CD4-positive, CD25-positive, alpha-beta regulatory T cell (primary cell): Measurements from ENCODE around the gene CDK9. TPM values are rescaled to one million over a fixed set of nuclear protein-coding genes. Genes with fewer than 3 reads are reported as not detected.

Experiments
- ATAC-seq, 2 donors: fragments of 150-1000 bp; cut with Tn5 transposase; one replicate each; pipeline ENCODE4 v1.10.0; 2021; ENCODE audit warnings: low read depth in 2 of 2, moderate number of reproducible peaks in 2 of 2, moderate library complexity in 1 of 2
- DNase-seq, 3 donors: peaks; one replicate each; pipeline versions ENCODE4 v3.0.0 to v3.0.0-alpha.2; 2012 to 2022; ENCODE audit warnings: mixed read lengths in 1 of 3
- H3K27ac ChIP-seq: one replicate; pipeline ENCODE4 v1.7.0; 2013; ENCODE audit warnings: mild to moderate bottlenecking, low read length; ENCODE audit not compliant: insufficient read depth, poor library complexity, severe bottlenecking
- H3K27me3 ChIP-seq: one replicate; pipeline ENCODE4 v1.7.0; 2013; ENCODE audit warnings: low read length; ENCODE audit not compliant: control insufficient read depth, insufficient read depth
- H3K36me3 ChIP-seq: one replicate; pipeline ENCODE4 v1.7.0; 2013; ENCODE audit warnings: mild to moderate bottlenecking, low read length, moderate library complexity; ENCODE audit not compliant: control insufficient read depth, insufficient read depth
- H3K4me1 ChIP-seq: 2 replicates; pipeline ENCODE4 v1.7.0; 2013; ENCODE audit warnings: mild to moderate bottlenecking, low read length; ENCODE audit not compliant: insufficient read depth, control insufficient read depth, poor library complexity, severe bottlenecking
- H3K4me3 ChIP-seq: one replicate; pipeline ENCODE4 v1.7.0; 2013; ENCODE audit warnings: low read depth, mild to moderate bottlenecking, low read length, moderate library complexity
- H3K9me3 ChIP-seq, 2 experiments: 1 replicate in 1 of 2; 2 replicates in 1 of 2; pipeline ENCODE4 v1.7.0; 2013; ENCODE audit warnings: low read length in 2 of 2, mild to moderate bottlenecking in 1 of 2, moderate library complexity in 1 of 2; ENCODE audit not compliant: control insufficient read depth in 2 of 2
- H3K27ac Mint-ChIP-seq, 3 donors: one replicate each; pipeline ENCODE4 v1.8.0; 2020 to 2022; ENCODE audit warnings: mild to moderate bottlenecking in 3 of 3, mixed read lengths in 3 of 3, moderate library complexity in 2 of 3
- H3K27me3 Mint-ChIP-seq: one replicate; pipeline ENCODE4 v1.8.0; 2022; ENCODE audit warnings: mild to moderate bottlenecking, mixed read lengths
- H3K36me3 Mint-ChIP-seq: one replicate; pipeline ENCODE4 v1.8.0; 2020; ENCODE audit warnings: mixed read lengths
- H3K4me1 Mint-ChIP-seq, 4 donors: one replicate each; pipeline ENCODE4 v1.8.0; 2020 to 2022; ENCODE audit warnings: mixed read lengths in 4 of 4, mild to moderate bottlenecking in 1 of 4
- H3K4me3 Mint-ChIP-seq, 4 donors: one replicate each; pipeline ENCODE4 v1.8.0; 2020 to 2022; ENCODE audit warnings: mild to moderate bottlenecking in 4 of 4, mixed read lengths in 4 of 4, moderate library complexity in 3 of 4
- H3K9me3 Mint-ChIP-seq, 7 donors: one replicate each; pipeline ENCODE4 v1.8.0; 2020 to 2022; ENCODE audit warnings: mixed read lengths in 7 of 7, mild to moderate bottlenecking in 3 of 7, moderate library complexity in 2 of 7
- polyA plus RNA-seq, 4 donors: library from polyadenylated mRNA; unstranded; fragments of 300-500 nt; fragmentation: Illumina TruSeq; gene quantifications; one replicate each; pipeline ENCODE4 v1.2.3, GENCODE V29; 2021
- total RNA-seq: library from RNA; stranded (reverse); gene quantifications from one replicate; pipeline ENCODE4 v1.2.3, GENCODE V29; 2022

The CDK9 gene
- total and polyA plus RNA-seq, 5 donors from 2014 or later = 43.3 to 89.3 (median 55.5) TPM

DNA sequence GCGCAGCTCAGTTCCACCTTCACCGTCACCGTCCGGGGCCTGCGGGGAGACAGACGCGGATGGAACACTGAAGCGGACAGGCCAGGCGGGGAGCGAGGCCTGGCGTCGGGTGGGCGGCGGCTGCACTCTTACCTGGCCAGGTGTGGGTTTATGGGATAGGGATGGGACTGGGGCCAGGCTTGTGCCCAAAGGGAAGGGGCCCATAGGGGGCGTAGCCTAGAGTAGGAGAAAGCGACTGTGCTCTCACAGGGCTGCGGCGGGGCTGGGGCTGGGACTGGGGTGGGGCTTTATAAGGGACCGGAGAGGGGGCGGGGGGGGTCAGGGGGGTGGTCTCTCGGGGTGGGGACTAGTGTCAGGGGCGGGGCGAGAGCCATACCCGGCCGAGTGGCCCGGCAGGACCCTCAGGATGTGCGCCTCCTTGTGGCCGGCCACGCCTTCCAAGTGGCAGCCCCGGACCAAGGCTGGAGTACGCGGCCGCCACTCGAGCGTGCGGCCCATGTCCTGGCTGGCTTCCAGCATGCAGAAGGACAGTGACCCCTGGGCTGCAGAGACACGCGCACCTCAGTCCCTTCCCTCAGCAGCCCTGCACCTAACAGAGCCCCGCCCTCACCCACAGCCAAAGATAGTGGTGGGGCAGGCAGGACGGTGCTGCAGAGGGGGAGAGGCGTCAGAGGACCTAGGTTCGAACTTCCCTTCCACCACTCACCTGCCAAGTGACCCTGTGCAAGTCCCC is 39.7 kb downstream of the CDK9 start:
- Mint-ChIP-seq H3K27me3 (peaks cover 5% of the 10 kb centered on the region), H3K4me1 (no peaks in the 10 kb centered on the region), H3K4me3 (no peak overlapping the region), H3K36me3 (no peaks in the 10 kb centered on the region), H3K27ac (peak overlapping the region in 1 of 3 donors; percentile 21), H3K9me3 (no peaks in the 10 kb centered on the region)
- DNase-seq = no peak
- ATAC-seq = no peak
- no peaks in the 10 kb centered on the region for H3K36me3 ChIP-seq
- no peak overlapping the region for H3K4me3 ChIP-seq
- H3K27me3 ChIP-seq = no peaks in the 10 kb centered on the region
- no peaks in the 10 kb centered on the region for H3K9me3 ChIP-seq
- H3K4me1 ChIP-seq = no peaks in the 10 kb centered on the region
- no peak overlapping the region for H3K27ac ChIP-seq

DNA sequence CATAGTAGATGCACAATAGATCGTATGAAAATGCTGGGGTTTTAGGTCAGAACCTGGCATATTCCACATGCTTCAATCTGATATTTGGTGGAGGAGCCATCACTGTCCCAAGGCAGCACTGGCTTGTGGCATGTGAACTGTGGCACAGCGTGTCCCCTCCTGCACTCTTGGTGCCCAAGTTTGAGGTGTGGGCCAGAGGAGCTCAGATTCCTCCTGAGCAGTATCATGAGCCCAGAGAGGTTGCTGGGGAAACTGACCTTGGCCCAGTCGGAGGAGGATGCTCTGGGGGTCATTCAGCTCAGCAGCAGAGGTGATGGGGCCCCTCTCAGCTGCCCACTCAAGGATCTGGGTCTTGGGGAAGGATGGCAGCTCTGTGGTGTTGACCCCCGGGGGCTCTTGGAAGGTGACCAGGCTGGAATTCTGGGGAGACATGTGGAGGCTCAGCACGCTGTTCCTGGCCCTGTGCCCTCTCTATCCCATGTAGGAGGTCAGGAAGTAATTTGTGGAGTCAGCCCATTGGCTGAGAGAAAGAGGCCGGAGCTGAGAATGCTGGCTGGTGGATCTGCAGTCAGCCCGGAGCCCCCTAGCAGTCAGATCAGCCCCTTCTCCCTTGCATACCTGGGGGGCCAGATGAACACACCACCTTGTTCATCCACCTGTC is 40.5 kb downstream of the CDK9 start:
- peak overlapping the region in 1 of 3 donors; percentile 51 for H3K27ac Mint-ChIP-seq
- peaks cover 5% of the 10 kb centered on the region for H3K27me3 Mint-ChIP-seq
- no peaks in the 10 kb centered on the region for H3K36me3 Mint-ChIP-seq

GRCh38 chr9:127828262-127829031 is 42.6 kb downstream of the CDK9 start:
- Mint-ChIP-seq H3K4me1 (peaks cover 0 to 4% (median 3%) of the 10 kb centered on the region in 4 donors), H3K4me3 (peak overlapping the region in 1 of 4 donors; percentile 73), H3K27ac (no peak overlapping the region), H3K36me3 (no peaks in the 10 kb centered on the region), H3K27me3 (peaks cover 5% of the 10 kb centered on the region), H3K9me3 (no peaks in the 10 kb centered on the region)
- Histone ChIP-seq H3K27me3 (no peaks in the 10 kb centered on the region), H3K36me3 (no peaks in the 10 kb centered on the region), H3K9me3 (no peaks in the 10 kb centered on the region), H3K27ac (no peak overlapping the region), H3K4me1 (no peaks in the 10 kb centered on the region), H3K4me3 (no peak overlapping the region)
- ATAC-seq (no peak), DNase-seq (no peak)

More for the DNA sequence above, 40.5 kb downstream of the CDK9 start:
- Histone ChIP-seq H3K36me3 (no peaks in the 10 kb centered on the region), H3K4me3 (no peak overlapping the region), H3K4me1 (no peaks in the 10 kb centered on the region), H3K27me3 (no peaks in the 10 kb centered on the region), H3K27ac (no peak overlapping the region), H3K9me3 (no peaks in the 10 kb centered on the region)
- H3K4me1 Mint-ChIP-seq = peaks cover 0 to 4% (median 0%) of the 10 kb centered on the region in 4 donors
- DNase-seq = no peak
- H3K9me3 Mint-ChIP-seq = no peaks in the 10 kb centered on the region
- H3K4me3 Mint-ChIP-seq = no peak overlapping the region
- ATAC-seq = no peak

GRCh38 chr9:127829205-127829906 is 43.5 kb downstream of the CDK9 start:
- H3K9me3 ChIP-seq = no peaks in the 10 kb centered on the region
- ATAC-seq = no peak
- H3K4me1 Mint-ChIP-seq = peaks cover 0 to 7% (median 3%) of the 10 kb centered on the region in 4 donors
- no peaks in the 10 kb centered on the region for H3K9me3 Mint-ChIP-seq
- no peak for DNase-seq
- no peaks in the 10 kb centered on the region for H3K27me3 ChIP-seq
- H3K4me3 ChIP-seq = no peak overlapping the region
- H3K27ac ChIP-seq = no peak overlapping the region
- H3K27me3 Mint-ChIP-seq = peaks cover 5% of the 10 kb centered on the region
- H3K4me1 ChIP-seq = no peaks in the 10 kb centered on the region
- H3K4me3 Mint-ChIP-seq = peak overlapping the region in 1 of 4 donors; percentile 73
- H3K36me3 ChIP-seq = no peaks in the 10 kb centered on the region
- H3K36me3 Mint-ChIP-seq = no peaks in the 10 kb centered on the region
- H3K27ac Mint-ChIP-seq = no peak overlapping the region

GRCh38 chr9:127832248-127832647 is 46.4 kb downstream of the CDK9 start:
- DNase-seq (no peak), ATAC-seq (peak in 1 of 2 donors; percentile 36)
- H3K36me3 Mint-ChIP-seq = no peaks in the 10 kb centered on the region
- no peaks in the 10 kb centered on the region for H3K27me3 ChIP-seq
- no peak overlapping the region for H3K4me3 ChIP-seq
- peaks cover 0 to 7% (median 3%) of the 10 kb centered on the region in 4 donors for H3K4me1 Mint-ChIP-seq
- H3K9me3 ChIP-seq = no peaks in the 10 kb centered on the region
- no peaks in the 10 kb centered on the region for H3K4me1 ChIP-seq
- no peak overlapping the region for H3K4me3 Mint-ChIP-seq
- no peaks in the 10 kb centered on the region for H3K9me3 Mint-ChIP-seq
- no peak overlapping the region for H3K27ac ChIP-seq
- no peaks in the 10 kb centered on the region for H3K36me3 ChIP-seq
- peaks cover 5% of the 10 kb centered on the region for H3K27me3 Mint-ChIP-seq
- no peak overlapping the region for H3K27ac Mint-ChIP-seq

DNA sequence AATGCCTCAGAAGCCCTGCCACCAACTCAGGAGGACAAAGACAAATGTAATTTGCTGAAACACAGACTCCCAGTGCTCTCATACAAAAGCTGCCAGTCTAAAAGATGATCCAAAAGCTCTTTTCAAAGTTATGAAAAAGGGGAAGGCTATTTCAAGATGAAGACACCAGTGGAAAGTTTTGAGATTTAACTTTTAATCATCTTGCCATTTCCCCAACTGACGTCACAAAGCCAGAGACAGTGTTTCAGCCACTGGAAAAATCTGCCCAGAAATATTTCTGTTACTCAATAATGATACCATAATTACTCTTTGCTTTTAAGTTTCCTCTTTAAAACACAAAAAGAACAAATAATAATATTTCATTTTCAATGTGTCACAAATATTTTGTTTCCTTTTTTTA is 47.7 kb downstream of the CDK9 start:
- ATAC-seq (no peak), DNase-seq (no peak)
- Mint-ChIP-seq H3K9me3 (no peaks in the 10 kb centered on the region), H3K4me3 (no peak overlapping the region), H3K27me3 (peaks cover 10% of the 10 kb centered on the region), H3K27ac (peak overlapping the region in 1 of 3 donors; percentile 29), H3K4me1 (peaks cover 0 to 7% (median 3%) of the 10 kb centered on the region in 4 donors), H3K36me3 (no peaks in the 10 kb centered on the region)
- Histone ChIP-seq H3K27me3 (no peaks in the 10 kb centered on the region), H3K36me3 (no peaks in the 10 kb centered on the region), H3K4me3 (no peak overlapping the region), H3K9me3 (no peaks in the 10 kb centered on the region), H3K4me1 (no peaks in the 10 kb centered on the region), H3K27ac (no peak overlapping the region)

DNA sequence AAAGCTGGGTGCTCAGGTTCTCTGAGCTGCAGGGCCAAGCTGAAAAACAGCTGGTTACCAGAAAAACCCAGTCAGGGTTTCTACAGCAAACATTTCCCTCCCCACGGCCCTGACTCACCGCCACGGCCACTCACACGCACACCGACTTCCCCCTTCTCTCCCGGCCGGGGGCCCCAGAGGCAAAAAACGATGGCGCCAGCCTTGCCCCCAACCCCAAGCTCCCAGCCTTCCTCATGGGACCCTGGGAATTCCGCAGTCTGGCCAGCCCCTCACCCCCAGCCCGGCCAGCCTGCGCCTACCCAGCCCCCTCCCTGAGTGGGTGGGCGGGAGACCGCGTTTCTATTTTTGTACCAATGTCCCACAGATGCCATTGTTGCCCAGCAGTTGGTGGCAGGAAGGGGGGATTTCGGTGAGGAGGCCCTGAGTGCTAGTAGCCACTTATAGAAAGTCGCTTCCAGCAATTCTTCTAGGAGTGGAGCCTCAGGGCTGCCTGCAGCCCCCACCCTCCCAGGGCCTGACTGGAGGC is 50.2 kb downstream of the CDK9 start:
- no peaks in the 10 kb centered on the region for H3K9me3 ChIP-seq
- no peak overlapping the region for H3K4me3 ChIP-seq
- H3K4me3 Mint-ChIP-seq = no peak overlapping the region
- H3K9me3 Mint-ChIP-seq = no peaks in the 10 kb centered on the region
- peaks cover 0 to 7% (median 1%) of the 10 kb centered on the region in 4 donors for H3K4me1 Mint-ChIP-seq
- H3K4me1 ChIP-seq = no peaks in the 10 kb centered on the region
- ATAC-seq (peak in 1 of 2 donors; percentile 17), DNase-seq (no peak)
- no peaks in the 10 kb centered on the region for H3K36me3 Mint-ChIP-seq
- H3K36me3 ChIP-seq = no peaks in the 10 kb centered on the region
- no peak overlapping the region for H3K27ac Mint-ChIP-seq
- no peak overlapping the region for H3K27ac ChIP-seq
- H3K27me3 Mint-ChIP-seq = peaks cover 6% of the 10 kb centered on the region
- no peaks in the 10 kb centered on the region for H3K27me3 ChIP-seq
